ENCODE measurements around the gene SLC17A9. TPM values are rescaled to one million over a fixed set of nuclear protein-coding genes. Genes with fewer than 3 reads are reported as not detected.
A peak's percentile ranks its signal among the peaks of the same experiment; 100 is the strongest.

Gene SLC17A9
- total and polyA plus RNA-seq, 2 experiments from 2014 or later = 11.1 to 23.2 TPM

GRCh38 chr20:62918147-62918546, 34.4 kb upstream of the SLC17A9 start:
- Histone ChIP-seq H3K79me2 (ENCODE audit: insufficient read depth) (peaks cover 100% of the 10 kb centered on the region), H3K4me3 (no peak overlapping the region), H2AFZ (no peak overlapping the region), H3K27ac (no peak overlapping the region), H3F3A (ENCODE audit: insufficient read depth) (peaks cover 26% of the 10 kb centered on the region), H3K9ac (no peak overlapping the region), H3K9me3 (ENCODE audit: low read depth) (no peaks in the 10 kb centered on the region), H4K20me1 (ENCODE audit: insufficient read depth) (peaks cover 53% of the 10 kb centered on the region), H3K9me2 (ENCODE audit: insufficient read depth) (no peaks in the 10 kb centered on the region), H3K4me1 (ENCODE audit: insufficient read depth) (peaks cover 31% of the 10 kb centered on the region), H3K27me3 (replicated peaks; ENCODE audit: insufficient read depth) (no peaks in the 10 kb centered on the region), H3K36me3 (ENCODE audit: low read depth) (peaks cover 4% of the 10 kb centered on the region), H3K4me2 (ENCODE audit: unreplicated experiment) (no peak overlapping the region)
- in situ Hi-C loops (cut with MboI) = no loop called here
- WGBS, 2 experiments (ENCODE audit: low coverage in 1 of 2, low lambda C conversion rate in 2 of 2, missing lambda C conversion rate in 2 of 2) = 64 to 74% methylated on average over 3 of the region's 3 CpGs
- TF ChIP-seq EZH2 (IDR thresholded peaks at IDR 0.05; ENCODE audit: insufficient read depth, poor library complexity, severe bottlenecking) = no peak
- no peak for TF ChIP-seq EZH2phosphoT487 (IDR thresholded peaks at IDR 0.05; ENCODE audit: insufficient read depth, low read depth)
- DNase-seq = no peak

- H2AFZ ChIP-seq = no peak overlapping the region
- peaks cover 100% of the 10 kb centered on the region for H3K79me2 ChIP-seq (ENCODE audit: insufficient read depth)
- H3K4me1 ChIP-seq (ENCODE audit: insufficient read depth) = peaks cover 36% of the 10 kb centered on the region
- H3K27ac ChIP-seq = no peak overlapping the region
- H3K36me3 ChIP-seq (ENCODE audit: low read depth) = no peaks in the 10 kb centered on the region; the same call in 1 of the 2 replicates
- no peaks in the 10 kb centered on the region for H3K9me2 ChIP-seq (ENCODE audit: insufficient read depth)
- DNase-seq = no peak
- in situ Hi-C loops (cut with MboI) = no loop called here
- H3K9me3 ChIP-seq (ENCODE audit: low read depth) = no peaks in the 10 kb centered on the region
- no peak overlapping the region for H3K4me3 ChIP-seq
- no peaks in the 10 kb centered on the region for H3K27me3 ChIP-seq (replicated peaks; ENCODE audit: insufficient read depth)
- H4K20me1 ChIP-seq (ENCODE audit: insufficient read depth) = peaks cover 51% of the 10 kb centered on the region
- TF ChIP-seq EZH2phosphoT487 (IDR thresholded peaks at IDR 0.05; ENCODE audit: insufficient read depth, low read depth) (no peak), EZH2 (IDR thresholded peaks at IDR 0.05; ENCODE audit: insufficient read depth, poor library complexity, severe bottlenecking) (no peak)
- H3K4me2 ChIP-seq (ENCODE audit: unreplicated experiment) = no peak overlapping the region
- peaks cover 30% of the 10 kb centered on the region for H3F3A ChIP-seq (ENCODE audit: insufficient read depth)
- no peak overlapping the region for H3K9ac ChIP-seq
- 85 to 89% methylated on average over 6 of the region's 6 CpGs for WGBS, 2 experiments (ENCODE audit: low coverage in 1 of 2, low lambda C conversion rate in 2 of 2, missing lambda C conversion rate in 2 of 2)
Observed at GRCh38 chr20:62918831-62919230, 33.7 kb upstream of the SLC17A9 start.

- Histone ChIP-seq H3K4me2 (ENCODE audit: unreplicated experiment) (peak overlapping the region; percentile 12), H3K27me3 (replicated peaks; ENCODE audit: insufficient read depth) (no peaks in the 10 kb centered on the region), H3K27ac (peak overlapping the region; percentile 71), H3K9ac (no peak overlapping the region), H2AFZ (no peak overlapping the region), H3K4me3 (no peak overlapping the region), H3K9me3 (ENCODE audit: low read depth) (no peaks in the 10 kb centered on the region), H3K36me3 (ENCODE audit: low read depth) (no peaks in the 10 kb centered on the region), H4K20me1 (ENCODE audit: insufficient read depth) (peaks cover 57% of the 10 kb centered on the region), H3K9me2 (ENCODE audit: insufficient read depth) (no peaks in the 10 kb centered on the region), H3K4me1 (ENCODE audit: insufficient read depth) (peaks cover 49% of the 10 kb centered on the region), H3F3A (ENCODE audit: insufficient read depth) (peaks cover 41% of the 10 kb centered on the region), H3K79me2 (ENCODE audit: insufficient read depth) (peaks cover 100% of the 10 kb centered on the region)
- TF ChIP-seq EZH2 (IDR thresholded peaks at IDR 0.05; ENCODE audit: insufficient read depth, poor library complexity, severe bottlenecking) = no peak
- no peak for TF ChIP-seq EZH2phosphoT487 (IDR thresholded peaks at IDR 0.05; ENCODE audit: insufficient read depth, low read depth)
- in situ Hi-C loops (cut with MboI) = no loop called here
- no peak for DNase-seq
- WGBS, 2 experiments (ENCODE audit: low coverage in 1 of 2, low lambda C conversion rate in 2 of 2, missing lambda C conversion rate in 2 of 2) = 76 to 80% methylated on average over 10 of the region's 10 CpGs
Observed at GRCh38 chr20:62920039-62920645, 32.4 kb upstream of the SLC17A9 start.

- TF ChIP-seq EZH2 (IDR thresholded peaks at IDR 0.05; ENCODE audit: insufficient read depth, poor library complexity, severe bottlenecking) (no peak), EZH2phosphoT487 (IDR thresholded peaks at IDR 0.05; ENCODE audit: insufficient read depth, low read depth) (no peak)
- peaks cover 49% of the 10 kb centered on the region for H3K4me1 ChIP-seq (ENCODE audit: insufficient read depth)
- H3K4me3 ChIP-seq = no peak overlapping the region
Observed at GRCh38 chr20:62921119-62921687, 31.3 kb upstream of the SLC17A9 start.

More at GRCh38 chr20:62921119-62921687, 31.3 kb upstream of the SLC17A9 start:
- Histone ChIP-seq H4K20me1 (ENCODE audit: insufficient read depth) (peaks cover 57% of the 10 kb centered on the region), H3K27ac (peak overlapping the region; percentile 71), H3K9me2 (ENCODE audit: insufficient read depth) (no peaks in the 10 kb centered on the region), H3K36me3 (ENCODE audit: low read depth) (no peaks in the 10 kb centered on the region), H3K79me2 (ENCODE audit: insufficient read depth) (peaks cover 97% of the 10 kb centered on the region), H2AFZ (no peak overlapping the region), H3F3A (ENCODE audit: insufficient read depth) (peaks cover 45% of the 10 kb centered on the region), H3K27me3 (replicated peaks; ENCODE audit: insufficient read depth) (no peaks in the 10 kb centered on the region), H3K4me2 (ENCODE audit: unreplicated experiment) (no peak overlapping the region), H3K9me3 (ENCODE audit: low read depth) (no peaks in the 10 kb centered on the region), H3K9ac (peak overlapping the region; percentile 15; the same call in 1 of the 2 replicates)
- in situ Hi-C loops (cut with MboI) = no loop called here
- WGBS, 2 experiments (ENCODE audit: low coverage in 1 of 2, low lambda C conversion rate in 2 of 2, missing lambda C conversion rate in 2 of 2) = 47 to 53% methylated on average over 8 of the region's 8 CpGs
- DNase-seq = peak; percentile 85
